ENCODE results near the gene BIRC5. TPM values are rescaled to one million over a fixed set of nuclear protein-coding genes. Genes with fewer than 3 reads are reported as not detected.

Gene BIRC5
- total and polyA plus RNA-seq, 12 donors = 0.13 to 7.6 (median 0.61) TPM; not detected in 2

DNA sequence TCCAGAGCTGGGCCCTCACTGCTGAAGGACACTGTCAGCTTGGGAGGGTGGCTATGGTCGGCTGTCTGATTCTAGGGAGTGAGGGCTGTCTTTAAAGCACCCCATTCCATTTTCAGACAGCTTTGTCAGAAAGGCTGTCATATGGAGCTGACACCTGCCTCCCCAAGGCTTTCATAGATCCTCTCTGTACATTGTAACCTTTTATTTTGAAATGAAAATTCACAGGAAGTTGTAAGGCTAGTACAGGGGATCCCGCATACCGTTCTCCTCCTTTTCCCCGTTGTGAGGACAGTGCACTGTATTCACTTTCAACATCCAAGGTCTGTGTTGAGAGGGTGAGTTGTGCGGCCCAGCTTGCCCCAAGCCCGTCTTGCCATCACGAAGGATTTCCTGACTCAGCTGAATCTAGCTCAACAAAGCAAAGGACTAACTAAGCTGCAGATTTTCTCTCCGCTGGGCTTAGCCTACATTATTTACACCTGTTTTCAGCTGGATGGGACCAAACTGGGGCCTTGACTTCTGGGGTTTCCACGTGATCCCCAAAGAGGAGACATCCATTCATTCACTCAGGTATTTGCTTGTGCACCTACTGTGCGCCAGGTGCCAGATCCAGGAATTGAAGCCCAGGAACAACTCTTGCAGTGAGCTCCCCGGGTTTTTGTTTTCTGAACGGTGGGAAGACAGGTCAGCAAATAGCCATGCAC, 12.2 kb downstream of the BIRC5 start:
- H3K4me1 ChIP-seq = peaks cover 0 to 26% (median 9%) of the 10 kb centered on the region in 9 donors
- H3K9me3 ChIP-seq = no peaks in the 10 kb centered on the region
- peaks cover 6 to 21% (median 17%) of the 10 kb centered on the region in 7 donors for H3K27me3 ChIP-seq
- H3K27ac ChIP-seq = peak overlapping the region in 1 of 10 donors; percentile 53
- H3K4me3 ChIP-seq = no peak overlapping the region
- ATAC-seq (no peak), DNase-seq (no peak)
- peaks cover 0 to 17% (median 0%) of the 10 kb centered on the region in 9 donors for H3K36me3 ChIP-seq
- no peak for TF ChIP-seq CTCF (IDR thresholded peaks at IDR 0.05)
- intact Hi-C loops (cut with DNase I) = no loop called here
- WGBS, 2 donors = 77 to 79% methylated on average over 12 of the region's 12 CpGs

DNA sequence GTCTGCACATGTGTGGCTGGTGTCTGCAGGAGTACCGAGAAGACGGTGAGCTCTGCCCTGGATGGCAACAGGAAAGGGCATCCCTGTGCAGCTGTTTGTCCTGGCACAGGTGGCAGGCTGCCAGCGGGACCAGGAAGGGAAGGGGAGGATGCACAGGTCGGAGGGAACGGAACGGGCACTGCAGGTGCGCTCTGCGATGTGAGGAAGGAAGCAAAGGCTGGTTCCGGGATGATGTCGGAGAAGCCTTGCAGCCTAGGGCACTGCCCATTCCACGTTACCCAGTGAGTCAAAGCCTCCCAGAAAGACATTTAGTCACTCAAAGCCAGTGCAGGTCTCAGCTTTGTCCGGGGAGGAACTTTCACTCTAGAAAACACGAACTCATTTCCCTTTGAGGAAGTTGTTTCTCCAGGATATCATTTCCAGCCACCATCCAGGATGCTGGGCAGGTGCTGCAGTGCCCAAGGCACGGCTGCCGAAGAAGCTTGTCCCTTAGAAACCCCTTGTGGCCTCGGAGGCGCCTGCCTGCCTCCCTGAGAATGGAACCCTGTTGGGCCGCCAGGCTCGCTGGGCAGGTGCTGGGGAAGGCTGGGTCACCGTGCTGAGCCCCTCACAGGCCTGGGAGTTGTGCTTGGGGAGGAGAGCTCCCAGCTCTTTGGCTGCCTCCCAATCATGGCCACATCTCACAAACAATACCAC, 12.9 kb downstream of the BIRC5 start:
- intact Hi-C loops (cut with DNase I) = no loop called here
- peaks cover 0 to 17% (median 0%) of the 10 kb centered on the region in 9 donors for H3K36me3 ChIP-seq
- 62 to 66% methylated on average over 20 of the region's 20 CpGs for WGBS, 2 donors
- H3K27ac ChIP-seq = peak overlapping the region in 1 of 10 donors; percentile 53
- H3K9me3 ChIP-seq = no peaks in the 10 kb centered on the region
- H3K4me1 ChIP-seq = peaks cover 0 to 30% (median 9%) of the 10 kb centered on the region in 9 donors
- no peak for TF ChIP-seq CTCF (IDR thresholded peaks at IDR 0.05)
- no peak overlapping the region for H3K4me3 ChIP-seq
- peaks cover 10 to 27% (median 23%) of the 10 kb centered on the region in 7 donors for H3K27me3 ChIP-seq
- ATAC-seq = no peak
- DNase-seq = no peak

DNA sequence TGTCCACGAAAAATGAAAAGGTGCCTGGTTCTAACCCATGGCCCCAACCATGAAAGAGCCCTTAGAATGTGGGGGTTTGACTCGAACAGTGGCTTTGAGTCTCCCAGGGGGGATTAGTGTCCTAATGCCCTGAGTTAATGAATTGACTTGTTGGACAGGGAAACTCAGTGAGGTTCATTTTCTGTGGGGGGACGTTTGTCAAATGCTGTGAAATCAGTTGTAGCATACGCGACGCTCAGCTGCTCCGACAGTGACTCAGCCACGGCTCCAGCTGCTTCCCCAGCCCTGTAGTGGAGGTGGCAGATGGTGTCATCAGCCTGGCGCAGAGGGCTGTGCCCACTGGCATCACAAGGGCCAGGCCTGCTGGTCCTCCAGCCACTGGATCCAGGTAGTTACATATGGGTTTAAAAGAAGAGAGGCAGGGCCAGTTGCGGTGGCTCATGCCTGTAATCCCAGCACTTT, 13.4 kb downstream of the BIRC5 start:
- no peak for TF ChIP-seq CTCF (IDR thresholded peaks at IDR 0.05)
- 85% methylated on average over 10 of the region's 10 CpGs for WGBS, 2 donors
- Histone ChIP-seq H3K4me3 (no peak overlapping the region), H3K9me3 (no peaks in the 10 kb centered on the region), H3K27ac (peak overlapping the region in 1 of 10 donors; percentile 53), H3K27me3 (peaks cover 15 to 32% (median 29%) of the 10 kb centered on the region in 7 donors), H3K36me3 (peaks cover 0 to 16% (median 0%) of the 10 kb centered on the region in 9 donors), H3K4me1 (peaks cover 0 to 36% (median 9%) of the 10 kb centered on the region in 9 donors)
- intact Hi-C loops (cut with DNase I) = no loop called here
- ATAC-seq = no peak
- no peak for DNase-seq

GRCh38 chr17:78228176-78228575, 14.1 kb downstream of the BIRC5 start:
- Histone ChIP-seq H3K27me3 (peaks cover 18 to 39% (median 36%) of the 10 kb centered on the region in 7 donors), H3K4me1 (peaks cover 0 to 32% (median 3%) of the 10 kb centered on the region in 9 donors), H3K4me3 (no peak overlapping the region), H3K27ac (no peak overlapping the region), H3K9me3 (no peaks in the 10 kb centered on the region), H3K36me3 (peaks cover 0 to 9% (median 0%) of the 10 kb centered on the region in 9 donors)
- 88 to 90% methylated on average over 4 of the region's 4 CpGs for WGBS, 2 donors
- no peak for TF ChIP-seq CTCF (IDR thresholded peaks at IDR 0.05)
- intact Hi-C loops (cut with DNase I) = no loop called here
- DNase-seq = no peak
- ATAC-seq = no peak
